IMR-90 (cell line): ENCODE measurements around the gene PSPH. TPM values are rescaled to one million over a fixed set of nuclear protein-coding genes. Genes with fewer than 3 reads are reported as not detected.
"Not testable (repeated sequence)": the region's sequence is repeated elsewhere in the genome, so short reads cannot be mapped to it uniquely, and the experiment has no call there.

Source experiments
- ATAC-seq: fragments of 200-7000 bp; cut with Tn5 transposase; 2 replicates; pipeline ENCODE4 v1.9.1; 2020; ENCODE audit warnings: low read depth, mild to moderate bottlenecking, moderate library complexity
- BruUV-seq: library from RNA; stranded (reverse); fragments of 400-500 nt; replicated peaks from 2 replicates; lab custom pipeline; 2021; lab: Mats Ljungman, UMichigan
- CTCF ChIA-PET: fragments of 300-600 bp; formaldehyde crosslinking; extraction: SDS; loops from one replicate; lab custom pipeline; 2021; ENCODE audit warnings: antibody characterized with exemption; lab: Yijun Ruan, JAX
- POLR2A ChIA-PET: fragments of 300-600 bp; sonication (Branson Sonifier 250); formaldehyde crosslinking; loops from one replicate; lab custom pipeline; 2022; ENCODE audit warnings: antibody characterized with exemption; ENCODE audit not compliant: unreplicated experiment; lab: Charles Lee
- DNase-seq: peaks from one replicate; pipeline ENCODE4 v3.0.0; 2013
- H2AFZ ChIP-seq: replicated peaks from 2 replicates; pipeline ENCODE3; 2013; ENCODE audit warnings: low read length, mild to moderate bottlenecking; ENCODE audit not compliant: poor library complexity
- H2AK5ac ChIP-seq: 2 replicates; pipeline ENCODE4 v1.6.1; 2013; ENCODE audit warnings: low read depth, low read length, inconsistent platforms
- H2AK9ac ChIP-seq: replicated peaks from 2 replicates; pipeline ENCODE3; 2013; ENCODE audit warnings: mild to moderate bottlenecking, low read depth, low read length, moderate library complexity; ENCODE audit not compliant: poor library complexity
- H2BK120ac ChIP-seq: 2 replicates; pipeline ENCODE4 v1.6.1; 2013; ENCODE audit warnings: low read depth, low read length, inconsistent platforms
- H2BK15ac ChIP-seq: 3 replicates; pipeline ENCODE4 v1.6.1; 2013; ENCODE audit warnings: low read depth, low read length, inconsistent platforms
- H2BK20ac ChIP-seq: 2 replicates; pipeline ENCODE4 v1.6.1; 2013; ENCODE audit warnings: low read depth, mild to moderate bottlenecking, inconsistent platforms, low read length, moderate library complexity
- H2BK5ac ChIP-seq: 2 replicates; pipeline ENCODE4 v1.6.1; 2013; ENCODE audit warnings: mild to moderate bottlenecking, low read depth, low read length, inconsistent platforms; ENCODE audit not compliant: poor library complexity, severe bottlenecking
- H3K14ac ChIP-seq: replicated peaks from 2 replicates; pipeline ENCODE4 v1.6.1; 2013; ENCODE audit warnings: low read depth, low read length, inconsistent platforms
- H3K18ac ChIP-seq: 2 replicates; pipeline ENCODE4 v1.6.1; 2013; ENCODE audit warnings: low read depth, low read length, control low read depth
- H3K23ac ChIP-seq: 2 replicates; pipeline ENCODE4 v1.6.1; 2013; ENCODE audit warnings: low read depth, low read length, inconsistent platforms
- H3K27ac ChIP-seq: 2 replicates; pipeline ENCODE4 v1.5.1; 2013; ENCODE audit warnings: mild to moderate bottlenecking, control low read depth, low read length; ENCODE audit not compliant: insufficient read depth
- H3K27me3 ChIP-seq: 2 replicates; pipeline ENCODE4 v1.6.1; 2013; ENCODE audit warnings: low read length; ENCODE audit not compliant: control insufficient read depth, insufficient read depth
- H3K36me3 ChIP-seq: 2 replicates; pipeline ENCODE4 v1.6.1; 2013; ENCODE audit warnings: low read length, mixed read lengths; ENCODE audit not compliant: control insufficient read depth, insufficient read depth
- H3K4ac ChIP-seq: 2 replicates; pipeline ENCODE4 v1.6.1; 2013; ENCODE audit warnings: low read depth, low read length, inconsistent platforms
- H3K4me1 ChIP-seq: 2 replicates; pipeline ENCODE4 v1.6.1; 2013; ENCODE audit warnings: low read length, mixed read lengths; ENCODE audit not compliant: control insufficient read depth, insufficient read depth
- H3K4me2 ChIP-seq: 2 replicates; pipeline ENCODE4 v1.6.1; 2013; ENCODE audit warnings: low read depth, mild to moderate bottlenecking, control low read depth, low read length, moderate library complexity
- H3K4me3 ChIP-seq: 2 replicates; pipeline ENCODE4 v1.5.1; 2013; ENCODE audit warnings: low read depth, mild to moderate bottlenecking, control low read depth, low read length, moderate library complexity; ENCODE audit not compliant: insufficient read depth
- H3K56ac ChIP-seq: 2 replicates; pipeline ENCODE4 v1.6.1; 2013; ENCODE audit warnings: low read length, inconsistent platforms; ENCODE audit not compliant: insufficient read depth; ENCODE audit errors: extremely low read depth
- H3K79me1 ChIP-seq, 2 experiments: 2 replicates each; pipeline ENCODE4 v1.6.1; 2013; ENCODE audit warnings: low read length in 2 of 2, inconsistent platforms in 1 of 2, low read depth in 1 of 2
- H3K9ac ChIP-seq: 2 replicates; pipeline ENCODE4 v1.6.1; 2013; ENCODE audit warnings: low read depth, low read length, control low read depth
- H3K9me1 ChIP-seq: 2 replicates; pipeline ENCODE4 v1.6.1; 2013; ENCODE audit warnings: low read length, inconsistent platforms; ENCODE audit not compliant: insufficient read depth
- H3K9me3 ChIP-seq: 2 replicates; pipeline ENCODE4 v1.6.1; 2013; ENCODE audit warnings: low read length; ENCODE audit not compliant: control insufficient read depth, insufficient read depth
- H4K20me1 ChIP-seq: 2 replicates; pipeline ENCODE4 v1.6.1; 2013; ENCODE audit warnings: low read length, inconsistent platforms; ENCODE audit not compliant: insufficient read depth
- H4K5ac ChIP-seq: 2 replicates; pipeline ENCODE4 v1.6.1; 2013; ENCODE audit warnings: mild to moderate bottlenecking, low read depth, low read length, control low read depth
- H4K8ac ChIP-seq, 2 experiments: 2 replicates each; pipeline ENCODE4 v1.6.1; 2013; ENCODE audit warnings: low read depth in 2 of 2, low read length in 2 of 2, control low read depth in 1 of 2, inconsistent platforms in 1 of 2
- H4K91ac ChIP-seq: 2 replicates; pipeline ENCODE4 v1.6.1; 2013; ENCODE audit warnings: low read depth, low read length, inconsistent platforms; ENCODE audit not compliant: insufficient read depth
- WGBS, 2 experiments: methylation state at CpG; one replicate each; pipeline versions ENCODE4 v1.1.5 to v1.1.7; 2013; ENCODE audit warnings: missing lambda C conversion rate in 2 of 2; ENCODE audit not compliant: insufficient read length in 1 of 2; ENCODE audit errors: extremely low coverage in 2 of 2; 5-methylcytosine and 5-hydroxymethylcytosine counted together
- dilution Hi-C: fragments of 300-500 bp; cut with HindIII; formaldehyde crosslinking; loops from one replicate; pipeline ENCODE4 v1.14.3; 2018; ENCODE audit warnings: low sequenced_read_pairs; ENCODE audit not compliant: unreplicated experiment
- in situ Hi-C: fragments of 300-500 bp; cut with MboI; formaldehyde crosslinking; loops from 3 replicates; pipeline ENCODE4 v1.14.3; 2019; ENCODE audit warnings: low sequenced_read_pairs, inconsistent platforms, mixed read lengths
- intact Hi-C: fragments of 100-400 bp; cut with micrococcal nuclease; formaldehyde crosslinking; loops from 2 replicates; pipeline ENCODE4 v1.10.0; 2022
- polyA plus RNA-seq, 3 experiments: library from polyadenylated mRNA; depleted of rRNA; stranded (reverse); fragments of >200 nt; gene quantifications; 2 replicates each; pipeline ENCODE4 v1.2.3, GENCODE V29; 2012; ENCODE audit warnings: low replicate concordance in 1 of 3
- total RNA-seq: library from RNA; depleted of rRNA; stranded (reverse); fragments of >200 nt; gene quantifications from 2 replicates; pipeline ENCODE4 v1.2.3, GENCODE V29; 2012

The PSPH gene
- total and polyA plus RNA-seq, 2 of the 4 experiments (the other 2 are of a cell fraction): 31.8 to 48.4 TPM

DNA sequence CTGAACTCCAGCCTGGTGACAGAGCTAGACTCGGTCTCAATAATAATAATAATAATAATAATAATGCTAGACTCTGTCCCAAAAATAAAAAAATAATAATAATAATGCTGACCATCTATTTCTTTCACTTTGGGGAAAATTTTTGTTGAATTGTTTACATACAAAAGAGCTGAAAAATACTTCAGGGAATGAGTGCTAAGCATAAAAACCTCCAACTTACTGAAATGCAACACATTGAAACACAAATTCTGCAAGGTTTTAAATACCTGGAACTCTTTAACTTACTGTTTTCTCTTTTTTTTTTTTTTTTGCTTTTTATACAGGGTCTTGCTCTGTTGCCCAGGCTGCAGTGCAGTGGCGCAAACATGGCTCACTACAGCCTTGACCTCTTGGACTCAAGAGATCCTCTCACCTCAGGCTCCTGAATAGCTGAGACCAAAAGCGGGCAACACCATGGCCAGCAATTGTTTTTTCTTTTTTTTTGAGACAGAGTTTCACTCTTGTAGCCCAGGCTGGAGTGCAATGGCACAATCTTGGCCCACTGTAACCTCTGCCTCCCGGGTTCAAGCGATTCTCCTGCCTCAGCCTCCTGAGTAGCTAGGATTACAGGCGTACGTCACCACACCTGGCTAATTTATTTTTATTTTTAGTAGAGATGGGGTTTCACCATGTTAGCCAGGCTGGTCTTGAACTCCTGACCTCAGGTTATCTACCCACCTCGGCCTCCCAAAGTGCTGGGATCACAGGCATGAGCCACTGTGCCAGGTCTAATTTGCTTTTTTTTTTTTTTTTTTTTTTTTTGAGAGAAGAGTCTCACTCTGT is 47.2 kb upstream of the PSPH start:
- H4K20me1 ChIP-seq, POLR2A ChIA-PET, H3K23ac ChIP-seq, H2AK5ac ChIP-seq, H2BK15ac ChIP-seq, H3K56ac ChIP-seq, H3K4me1 ChIP-seq, H3K9me1 ChIP-seq, H2AK9ac ChIP-seq, H2BK20ac ChIP-seq, H3K14ac ChIP-seq, H3K4ac ChIP-seq, H4K91ac ChIP-seq, H3K4me2 ChIP-seq, H3K9me3 ChIP-seq, H4K5ac ChIP-seq, DNase-seq, H3K27ac ChIP-seq, H3K18ac ChIP-seq, H2BK120ac ChIP-seq, H2AFZ ChIP-seq, H3K27me3 ChIP-seq, ATAC-seq, BruUV-seq, H3K4me3 ChIP-seq, dilution Hi-C loops, H3K9ac ChIP-seq, H2BK5ac ChIP-seq, H4K8ac ChIP-seq, intact Hi-C loops: not testable (repeated sequence)
- Histone ChIP-seq H3K79me1 (peaks cover 0 to 11% of the 10 kb centered on the region in 2 experiments; a peak in 3 of 4 replicates), H3K36me3 (peaks cover 24% of the 10 kb centered on the region)
- in situ Hi-C loops: loop anchor here (25.0 kb wide), 2 partner anchors 811 to 1336 kb away; partner anchors contain the start of gene SEC61G
- WGBS, 2 experiments: 86% methylated on average over 1 of the region's 8 CpGs; no CpG with 5 or more reads in 1 of the 2 experiments
- CTCF ChIA-PET: interaction anchor here (1.0 kb wide), 1 partner anchor 19 kb away, joined by 4 read pairs; no protein-coding TSS in a partner anchor
